HepG2 (cell line): Measurements from ENCODE around the gene WBP1. TPM values are rescaled to one million over a fixed set of nuclear protein-coding genes. Genes with fewer than 3 reads are reported as not detected.

Experiments
- BORCS8-MEF2B ChIP-seq: sonication (generic); formaldehyde crosslinking; IDR thresholded peaks from 2 replicates; pipeline ENCODE4 v1.8.0; 2022; ENCODE audit warnings: mild to moderate bottlenecking, missing genetic modification reagents
- FOSL2 ChIP-seq: sonication (generic); formaldehyde crosslinking; IDR thresholded peaks from 2 replicates; pipeline ENCODE4 v1.4.0; 2020; ENCODE audit warnings: missing genetic modification reagents
- GABPA ChIP-seq, 2 experiments: IDR thresholded peaks; 2 replicates each; pipeline ENCODE4 v1.6.1; 2011 to 2016; ENCODE audit warnings: low read depth in 2 of 2, low read length in 1 of 2, missing biosample characterization in 1 of 2, missing genetic modification characterization in 1 of 2
- HNF4A ChIP-seq: sonication (generic); formaldehyde crosslinking; IDR thresholded peaks from 2 replicates; pipeline ENCODE4 v1.4.0; 2020; ENCODE audit warnings: missing genetic modification reagents
- HOMEZ ChIP-seq: IDR thresholded peaks from 2 replicates; pipeline ENCODE4 v1.6.1; 2016; ENCODE audit warnings: low read depth
- MED8 ChIP-seq: sonication (generic); formaldehyde crosslinking; IDR thresholded peaks from 2 replicates; pipeline ENCODE4 v1.8.1; 2023; ENCODE audit warnings: mild to moderate bottlenecking, missing genetic modification reagents; ENCODE audit not compliant: insufficient replicate concordance
- RFX5 ChIP-seq: IDR thresholded peaks from 2 replicates; pipeline ENCODE4 v1.6.1; 2011; ENCODE audit warnings: low read depth, low read length, improper control_type of control experiment
- ZBTB8A ChIP-seq: sonication (generic); formaldehyde crosslinking; IDR thresholded peaks from 2 replicates; pipeline ENCODE4 v1.4.0; 2020; ENCODE audit warnings: mild to moderate bottlenecking, low read depth, missing genetic modification reagents, borderline replicate concordance
- ZFP36L2 ChIP-seq: sonication (generic); formaldehyde crosslinking; IDR thresholded peaks from 2 replicates; pipeline ENCODE4 v1.4.0; 2020; ENCODE audit warnings: missing genetic modification reagents
- ZFP90 ChIP-seq: sonication (generic); formaldehyde crosslinking; IDR thresholded peaks from 2 replicates; pipeline ENCODE4 v1.8.0; 2022; ENCODE audit warnings: missing genetic modification reagents, mild to moderate bottlenecking, inconsistent platforms, borderline replicate concordance
- ZKSCAN5 ChIP-seq: sonication (generic); formaldehyde crosslinking; IDR thresholded peaks from 2 replicates; pipeline ENCODE4 v1.5.1; 2020; ENCODE audit warnings: mild to moderate bottlenecking, missing genetic modification reagents
- ZNF34 ChIP-seq: sonication (generic); formaldehyde crosslinking; IDR thresholded peaks from 2 replicates; pipeline ENCODE4 v1.4.0; 2020; ENCODE audit warnings: mild to moderate bottlenecking, missing genetic modification reagents, borderline replicate concordance
- ZNF672 ChIP-seq: sonication (generic); formaldehyde crosslinking; IDR thresholded peaks from 2 replicates; pipeline ENCODE4 v1.8.1; 2022; ENCODE audit warnings: missing genetic modification reagents
- ZNF75D ChIP-seq: sonication (generic); formaldehyde crosslinking; IDR thresholded peaks from 2 replicates; pipeline ENCODE4 v1.8.1; 2023; ENCODE audit warnings: missing genetic modification reagents, mild to moderate bottlenecking, borderline replicate concordance
- ZNF883 ChIP-seq: sonication (generic); formaldehyde crosslinking; IDR thresholded peaks from 2 replicates; pipeline ENCODE4 v1.5.1; 2020; ENCODE audit warnings: mild to moderate bottlenecking, missing genetic modification reagents; ENCODE audit errors: not compliant biosample characterization
- polyA plus RNA-seq, 8 experiments: library from polyadenylated mRNA; depleted of rRNA in 3 of 8; stranded (reverse) in 7 of 8; unstranded in 1 of 8; fragments of >200 nt; fragmentation: Illumina TruSeq in 4 of 8; extraction: Trizol in 4 of 8; gene quantifications; 2 replicates each; pipeline versions ENCODE4 v1.2.1 to v1.2.3, GENCODE V29; 2011 to 2016; ENCODE audit warnings: low read depth in 4 of 8, missing spikeins in 1 of 8, mixed read lengths in 1 of 8; ENCODE audit not compliant: insufficient read depth in 1 of 8
- total RNA-seq, 5 experiments: library from RNA; depleted of rRNA; stranded (reverse); fragments of >200 nt; fragmentation: Illumina TruSeq; extraction: Trizol; gene quantifications; 2 replicates each; pipeline ENCODE4 v1.2.3, GENCODE V29; 2016; ENCODE audit warnings: low read depth in 1 of 5
- TF ChIP-seq, protein P1 (sequence below): sonication (generic); formaldehyde crosslinking; IDR thresholded peaks from one replicate; pipeline ENCODE4 v1.5.1; 2020; ENCODE audit warnings: mild to moderate bottlenecking, missing genetic modification reagents; ENCODE audit errors: not compliant biosample characterization
- TF ChIP-seq, protein P2 (sequence below): sonication (generic); formaldehyde crosslinking; IDR thresholded peaks from 2 replicates; pipeline ENCODE4 v1.5.0; 2020; ENCODE audit warnings: missing genetic modification reagents, mild to moderate bottlenecking, borderline replicate concordance

WBP1 gene
- total and polyA plus RNA-seq, 2 of the 13 experiments (the other 11 are each of a cell fraction or from before 2014, with no cell fraction given) = 38.8 to 85.7 TPM

DNA sequence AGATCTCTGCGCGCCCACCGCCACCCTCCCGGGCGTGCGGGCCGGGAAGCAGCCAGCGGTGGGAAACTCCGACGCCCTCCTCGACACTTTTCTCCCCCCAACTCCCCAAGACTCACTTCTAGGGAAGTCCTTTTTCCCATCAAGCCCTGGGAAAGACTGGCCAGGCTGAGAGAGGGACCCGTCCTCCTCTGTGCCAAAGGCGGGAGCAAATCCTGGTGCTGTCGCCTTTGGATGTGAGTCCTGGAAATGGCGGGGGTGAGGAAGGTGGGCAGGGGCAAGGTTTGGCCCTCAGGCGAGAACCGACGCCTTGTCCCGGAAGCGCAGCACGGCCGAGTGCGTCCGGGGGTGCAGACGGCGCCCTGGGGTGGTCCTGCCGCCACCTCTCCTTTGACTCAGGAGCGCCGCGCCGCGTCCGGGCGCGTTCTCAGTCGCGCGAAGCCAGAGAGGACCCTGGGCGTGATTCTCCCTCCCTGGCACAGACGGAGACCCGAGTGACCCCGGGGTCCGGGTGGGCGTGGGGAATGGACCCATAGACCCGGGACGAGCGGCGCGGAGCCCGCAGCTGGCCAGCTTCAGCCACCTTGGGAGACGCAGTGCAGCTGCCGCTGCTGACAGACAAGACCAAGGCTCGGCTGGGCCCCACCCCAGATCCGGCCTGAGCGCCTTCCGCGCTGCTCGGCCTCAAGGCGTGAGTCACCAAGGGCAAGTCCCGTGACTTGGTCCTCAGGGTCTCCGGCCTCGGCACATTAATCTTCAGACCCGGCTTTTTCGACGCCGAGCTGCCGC lies 44.7 kb downstream of the WBP1 start (continued):
- peak; percentile 49 for TF ChIP-seq MED8
- peak; percentile 77; the same call in 1 of the 2 replicates for TF ChIP-seq ZNF34 (CRISPR knock-in tag)
- no peak for TF ChIP-seq GABPA (IDR thresholded peaks at IDR 0.05; ENCODE audit: low read depth, low read length)
- TF ChIP-seq GABPA (CRISPR knock-in tag; IDR thresholded peaks at IDR 0.05; ENCODE audit: low read depth) = no peak; the same call in 1 of the 2 replicates
- TF ChIP-seq ZNF75D (CRISPR knock-in tag) = no peak
- no peak; the same call in 1 of the 2 replicates for TF ChIP-seq HNF4A (CRISPR knock-in tag)
- TF ChIP-seq HOMEZ (CRISPR knock-in tag) = no peak
- no peak; the same call in 1 of the 2 replicates for TF ChIP-seq ZBTB8A (CRISPR knock-in tag)
- TF ChIP-seq FOSL2 (CRISPR knock-in tag) = peak; percentile 87
- no peak for TF ChIP-seq ZFP36L2
- TF ChIP-seq ZNF672 = no peak
- TF ChIP-seq ZNF883 (CRISPR knock-in tag) = peak; percentile 76
- TF ChIP-seq BORCS8-MEF2B (CRISPR knock-in tag) = peak; percentile 6; the same call in 1 of the 2 replicates
- TF ChIP-seq ZKSCAN5 = peak; percentile 50; the same call in 1 of the 2 replicates
- TF ChIP-seq, protein P1, sequence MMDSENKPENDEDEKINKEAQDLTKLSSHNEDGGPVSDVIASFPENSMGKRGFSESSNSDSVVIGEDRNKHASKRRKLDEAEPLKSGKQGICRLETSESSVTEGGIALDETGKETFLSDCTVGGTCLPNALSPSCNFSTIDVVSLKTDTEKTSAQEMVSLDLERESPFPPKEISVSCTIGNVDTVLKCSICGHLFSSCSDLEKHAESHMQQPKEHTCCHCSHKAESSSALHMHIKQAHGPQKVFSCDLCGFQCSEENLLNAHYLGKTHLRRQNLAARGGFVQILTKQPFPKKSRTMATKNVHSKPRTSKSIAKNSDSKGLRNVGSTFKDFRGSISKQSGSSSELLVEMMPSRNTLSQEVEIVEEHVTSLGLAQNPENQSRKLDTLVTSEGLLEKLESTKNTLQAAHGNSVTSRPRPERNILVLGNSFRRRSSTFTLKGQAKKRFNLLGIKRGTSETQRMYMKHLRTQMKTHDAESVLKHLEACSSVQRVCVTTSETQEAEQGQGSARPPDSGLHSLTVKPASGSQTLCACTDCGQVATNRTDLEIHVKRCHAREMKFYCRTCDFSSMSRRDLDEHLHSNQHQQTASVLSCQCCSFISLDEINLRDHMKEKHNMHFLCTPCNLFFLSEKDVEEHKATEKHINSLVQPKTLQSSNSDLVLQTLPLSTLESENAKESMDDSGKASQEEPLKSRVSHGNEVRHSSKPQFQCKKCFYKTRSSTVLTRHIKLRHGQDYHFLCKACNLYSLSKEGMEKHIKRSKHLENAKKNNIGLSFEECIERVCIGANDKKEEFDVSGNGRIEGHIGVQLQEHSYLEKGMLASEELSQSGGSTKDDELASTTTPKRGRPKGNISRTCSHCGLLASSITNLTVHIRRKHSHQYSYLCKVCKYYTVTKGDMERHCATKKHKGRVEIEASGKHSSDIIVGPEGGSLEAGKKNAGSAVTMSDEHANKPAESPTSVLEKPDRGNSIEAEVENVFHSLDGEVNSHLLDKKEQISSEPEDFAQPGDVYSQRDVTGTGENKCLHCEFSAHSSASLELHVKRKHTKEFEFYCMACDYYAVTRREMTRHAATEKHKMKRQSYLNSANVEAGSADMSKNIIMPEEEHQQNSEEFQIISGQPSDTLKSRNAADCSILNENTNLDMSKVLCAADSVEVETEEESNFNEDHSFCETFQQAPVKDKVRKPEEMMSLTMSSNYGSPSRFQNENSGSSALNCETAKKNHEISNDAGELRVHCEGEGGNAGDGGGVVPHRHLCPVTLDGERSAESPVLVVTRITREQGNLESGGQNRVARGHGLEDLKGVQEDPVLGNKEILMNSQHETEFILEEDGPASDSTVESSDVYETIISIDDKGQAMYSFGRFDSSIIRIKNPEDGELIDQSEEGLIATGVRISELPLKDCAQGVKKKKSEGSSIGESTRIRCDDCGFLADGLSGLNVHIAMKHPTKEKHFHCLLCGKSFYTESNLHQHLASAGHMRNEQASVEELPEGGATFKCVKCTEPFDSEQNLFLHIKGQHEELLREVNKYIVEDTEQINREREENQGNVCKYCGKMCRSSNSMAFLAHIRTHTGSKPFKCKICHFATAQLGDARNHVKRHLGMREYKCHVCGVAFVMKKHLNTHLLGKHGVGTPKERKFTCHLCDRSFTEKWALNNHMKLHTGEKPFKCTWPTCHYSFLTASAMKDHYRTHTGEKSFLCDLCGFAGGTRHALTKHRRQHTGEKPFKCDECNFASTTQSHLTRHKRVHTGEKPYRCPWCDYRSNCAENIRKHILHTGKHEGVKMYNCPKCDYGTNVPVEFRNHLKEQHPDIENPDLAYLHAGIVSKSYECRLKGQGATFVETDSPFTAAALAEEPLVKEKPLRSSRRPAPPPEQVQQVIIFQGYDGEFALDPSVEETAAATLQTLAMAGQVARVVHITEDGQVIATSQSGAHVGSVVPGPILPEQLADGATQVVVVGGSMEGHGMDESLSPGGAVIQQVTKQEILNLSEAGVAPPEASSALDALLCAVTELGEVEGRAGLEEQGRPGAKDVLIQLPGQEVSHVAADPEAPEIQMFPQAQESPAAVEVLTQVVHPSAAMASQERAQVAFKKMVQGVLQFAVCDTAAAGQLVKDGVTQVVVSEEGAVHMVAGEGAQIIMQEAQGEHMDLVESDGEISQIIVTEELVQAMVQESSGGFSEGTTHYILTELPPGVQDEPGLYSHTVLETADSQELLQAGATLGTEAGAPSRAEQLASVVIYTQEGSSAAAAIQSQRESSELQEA (CRISPR knock-in tag) = peak; percentile 87
- TF ChIP-seq RFX5 = no peak
- TF ChIP-seq, protein P2, sequence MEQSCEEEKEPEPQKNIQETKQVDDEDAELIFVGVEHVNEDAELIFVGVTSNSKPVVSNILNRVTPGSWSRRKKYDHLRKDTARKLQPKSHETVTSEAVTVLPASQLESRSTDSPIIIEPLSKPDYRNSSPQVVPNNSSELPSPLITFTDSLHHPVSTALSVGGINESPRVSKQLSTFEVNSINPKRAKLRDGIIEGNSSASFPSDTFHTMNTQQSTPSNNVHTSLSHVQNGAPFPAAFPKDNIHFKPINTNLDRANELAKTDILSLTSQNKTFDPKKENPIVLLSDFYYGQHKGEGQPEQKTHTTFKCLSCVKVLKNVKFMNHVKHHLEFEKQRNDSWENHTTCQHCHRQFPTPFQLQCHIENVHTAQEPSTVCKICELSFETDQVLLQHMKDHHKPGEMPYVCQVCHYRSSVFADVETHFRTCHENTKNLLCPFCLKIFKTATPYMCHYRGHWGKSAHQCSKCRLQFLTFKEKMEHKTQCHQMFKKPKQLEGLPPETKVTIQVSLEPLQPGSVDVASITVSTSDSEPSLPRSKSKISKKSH = peak; percentile 64; the same call in 1 of the 2 replicates
- TF ChIP-seq ZFP90 = peak; percentile 73
